ENCODE measurements around the gene GMCL1.
"Not testable (repeated sequence)": the region's sequence is repeated elsewhere in the genome, so short reads cannot be mapped to it uniquely, and the experiment has no call there.

Gene GMCL1

GRCh38 chr2:69848186-69848790 is 18.8 kb downstream of the GMCL1 start:
- no peak for DNase-seq (ENCODE audit: low spot score)

GRCh38 chr2:69858261-69858660 is 28.8 kb downstream of the GMCL1 start:
- DNase-seq (ENCODE audit: low spot score), result no peak

GRCh38 chr2:69863298-69863697 is 33.8 kb downstream of the GMCL1 start:
- DNase-seq (ENCODE audit: low spot score), result no peak

- no peak for DNase-seq (ENCODE audit: low spot score)
Observed at GRCh38 chr2:69888451-69888850, 59.0 kb downstream of the GMCL1 start.

GRCh38 chr2:69889302-69889701 is 59.8 kb downstream of the GMCL1 start:
- DNase-seq (ENCODE audit: low spot score), result no peak

- DNase-seq (ENCODE audit: low spot score), result no peak
Observed at GRCh38 chr2:69890881-69891280, 61.4 kb downstream of the GMCL1 start.

GRCh38 chr2:69892838-69893424 is 63.5 kb downstream of the GMCL1 start:
- DNase-seq (ENCODE audit: low spot score), result not testable (repeated sequence)

- peak; percentile 91 for DNase-seq (ENCODE audit: low spot score)
Observed at GRCh38 chr2:69893684-69894551, 64.5 kb downstream of the GMCL1 start, which contains the start of gene SNRNP27. TSS of gene SNRNP27 (plus strand) at chr2:69893956. CDS start at chr2:69893985, 29 bp downstream.

- DNase-seq (ENCODE audit: low spot score), result not testable (repeated sequence)
Observed at GRCh38 chr2:69894737-69895136, 65.3 kb downstream of the GMCL1 start.

GRCh38 chr2:69902213-69902922 is 72.9 kb downstream of the GMCL1 start:
- DNase-seq (ENCODE audit: low spot score), result no peak

GRCh38 chr2:69907216-69907615 is 77.8 kb downstream of the GMCL1 start:
- no peak for DNase-seq (ENCODE audit: low spot score)

- DNase-seq (ENCODE audit: low spot score), result no peak
Observed at GRCh38 chr2:69911985-69912563, 82.6 kb downstream of the GMCL1 start.

GRCh38 chr2:69914164-69914949 is 84.9 kb downstream of the GMCL1 start:
- peak; percentile 97 for DNase-seq (ENCODE audit: low spot score)

- peak; percentile 17 for DNase-seq (ENCODE audit: low spot score)
Observed at GRCh38 chr2:69914950-69915945, 85.8 kb downstream of the GMCL1 start, which contains the start of gene MXD1. TSS of gene MXD1 (plus strand) at chr2:69915109. CDS start at chr2:69915331, 222 bp downstream.

- DNase-seq (ENCODE audit: low spot score), result no peak
Observed at GRCh38 chr2:69916106-69916505, 86.6 kb downstream of the GMCL1 start.

GRCh38 chr2:69917852-69918251 is 88.4 kb downstream of the GMCL1 start:
- peak; percentile 73 for DNase-seq (ENCODE audit: low spot score)

- no peak for DNase-seq (ENCODE audit: low spot score)
Observed at GRCh38 chr2:69918401-69918800, 88.9 kb downstream of the GMCL1 start.

GRCh38 chr2:69923116-69923515 is 93.7 kb downstream of the GMCL1 start:
- DNase-seq (ENCODE audit: low spot score), result no peak

- peak; percentile 34 for DNase-seq (ENCODE audit: low spot score)
Observed at GRCh38 chr2:69926849-69927515, 97.5 kb downstream of the GMCL1 start.

Data from AG20443 (cell line).